ENCODE results near the gene CPM.
A peak's percentile ranks its signal among the peaks of the same experiment; 100 is the strongest.

CPM gene

GRCh38 chr12:68903511-68903910 lies 29.5 kb downstream of the CPM start:
- DNase-seq: no peak

- DNase-seq: no peak
Measured at GRCh38 chr12:68901551-68901950, 31.4 kb downstream of the CPM start.

GRCh38 chr12:68901145-68901544 lies 31.8 kb downstream of the CPM start:
- DNase-seq: no peak

- DNase-seq: no peak
Measured at GRCh38 chr12:68900241-68900640, 32.7 kb downstream of the CPM start.

GRCh38 chr12:68899251-68899771 lies 33.7 kb downstream of the CPM start:
- no peak for DNase-seq

- DNase-seq: peak; percentile 52
Measured at GRCh38 chr12:68896881-68897540, 36.0 kb downstream of the CPM start.

GRCh38 chr12:68894276-68894855 lies 38.6 kb downstream of the CPM start:
- no peak for DNase-seq

- no peak for DNase-seq
Measured at GRCh38 chr12:68893741-68894140, 39.2 kb downstream of the CPM start.

GRCh38 chr12:68893201-68893600 lies 39.8 kb downstream of the CPM start:
- no peak for DNase-seq

GRCh38 chr12:68891141-68891540 lies 41.8 kb downstream of the CPM start:
- DNase-seq: no peak

- DNase-seq: peak; percentile 67
Measured at GRCh38 chr12:68890701-68891113, 42.3 kb downstream of the CPM start.

- DNase-seq: no peak
Measured at GRCh38 chr12:68888243-68888642, 44.7 kb downstream of the CPM start.

GRCh38 chr12:68887641-68888040 lies 45.3 kb downstream of the CPM start:
- no peak for DNase-seq

GRCh38 chr12:68886636-68887572 lies 46.1 kb downstream of the CPM start:
- DNase-seq: no peak

- no peak for DNase-seq
Measured at GRCh38 chr12:68885381-68885780, 47.6 kb downstream of the CPM start.

GRCh38 chr12:68884251-68884650 lies 48.7 kb downstream of the CPM start:
- DNase-seq: no peak

- DNase-seq: no peak
Measured at GRCh38 chr12:68883151-68883550, 49.8 kb downstream of the CPM start.

GRCh38 chr12:68882251-68882964 lies 50.6 kb downstream of the CPM start:
- no peak for DNase-seq

GRCh38 chr12:68880660-68881325 lies 52.2 kb downstream of the CPM start:
- DNase-seq: no peak

GRCh38 chr12:68878846-68879245 lies 54.1 kb downstream of the CPM start:
- DNase-seq: no peak

GRCh38 chr12:68878283-68878682 lies 54.7 kb downstream of the CPM start:
- no peak for DNase-seq

GRCh38 chr12:68877583-68877982 lies 55.4 kb downstream of the CPM start:
- DNase-seq: no peak
